HepG2 (cell line): Measurements from ENCODE around the gene CDKL2. TPM values are rescaled to one million over a fixed set of nuclear protein-coding genes. Genes with fewer than 3 reads are reported as not detected.

Experiments used
- FOXC1 ChIP-seq: sonication (generic); formaldehyde crosslinking; IDR thresholded peaks from 2 replicates; pipeline ENCODE4 v1.8.0; 2022; ENCODE audit warnings: mild to moderate bottlenecking, missing genetic modification reagents, borderline replicate concordance
- HDAC2 ChIP-seq: sonication (generic); formaldehyde crosslinking; IDR thresholded peaks from 2 replicates; pipeline ENCODE4 v1.4.0; 2020; ENCODE audit warnings: missing genetic modification reagents
- NCOR1 ChIP-seq: fragments of 200-600 bp; sonication (generic); IDR thresholded peaks from 2 replicates; pipeline ENCODE4 v1.7.0; 2017; ENCODE audit warnings: antibody characterized with exemption, low read length, borderline replicate concordance
- NFIB ChIP-seq: sonication (generic); formaldehyde crosslinking; IDR thresholded peaks from 2 replicates; pipeline ENCODE4 v1.9.0; 2021; ENCODE audit warnings: missing genetic modification reagents, mild to moderate bottlenecking, borderline replicate concordance
- ZBTB7B ChIP-seq: sonication (generic); formaldehyde crosslinking; IDR thresholded peaks from 2 replicates; pipeline ENCODE4 v1.4.0; 2020; ENCODE audit warnings: missing genetic modification reagents
- ZNF777 ChIP-seq: sonication (generic); formaldehyde crosslinking; IDR thresholded peaks from 2 replicates; pipeline ENCODE4 v1.4.0; 2020; ENCODE audit warnings: missing genetic modification reagents
- polyA plus RNA-seq, 8 experiments: library from polyadenylated mRNA; depleted of rRNA in 3 of 8; stranded (reverse) in 7 of 8; unstranded in 1 of 8; fragments of >200 nt; fragmentation: Illumina TruSeq in 4 of 8; extraction: Trizol in 4 of 8; gene quantifications; 2 replicates each; pipeline versions ENCODE4 v1.2.1 to v1.2.3, GENCODE V29; 2011 to 2016; ENCODE audit warnings: low read depth in 4 of 8, missing spikeins in 1 of 8, mixed read lengths in 1 of 8; ENCODE audit not compliant: insufficient read depth in 1 of 8
- total RNA-seq, 5 experiments: library from RNA; depleted of rRNA; stranded (reverse); fragments of >200 nt; fragmentation: Illumina TruSeq; extraction: Trizol; gene quantifications; 2 replicates each; pipeline ENCODE4 v1.2.3, GENCODE V29; 2016; ENCODE audit warnings: low read depth in 1 of 5
- TF ChIP-seq, protein P1 (sequence below): sonication (generic); formaldehyde crosslinking; IDR thresholded peaks from 2 replicates; pipeline ENCODE4 v1.4.0; 2020; ENCODE audit warnings: missing genetic modification reagents
- TF ChIP-seq, protein P2 (sequence below): sonication (generic); formaldehyde crosslinking; IDR thresholded peaks from 2 replicates; pipeline ENCODE4 v1.4.0; 2020; ENCODE audit warnings: missing genetic modification reagents
- TF ChIP-seq, protein P3 (sequence below): sonication (generic); formaldehyde crosslinking; IDR thresholded peaks from 2 replicates; pipeline ENCODE4 v1.9.0; 2021; ENCODE audit warnings: mild to moderate bottlenecking, missing genetic modification reagents
- TF ChIP-seq, protein P4 (sequence below): IDR thresholded peaks from 2 replicates; pipeline ENCODE4 v1.6.1; 2016; ENCODE audit warnings: low read depth
- TF ChIP-seq, protein P5 (sequence below): sonication (generic); formaldehyde crosslinking; IDR thresholded peaks from one replicate; pipeline ENCODE4 v1.5.1; 2020; ENCODE audit warnings: mild to moderate bottlenecking, missing genetic modification reagents; ENCODE audit errors: not compliant biosample characterization

Gene CDKL2
- total and polyA plus RNA-seq, 2 of the 13 experiments (the other 11 are each of a cell fraction or from before 2014, with no cell fraction given) = not detected

DNA sequence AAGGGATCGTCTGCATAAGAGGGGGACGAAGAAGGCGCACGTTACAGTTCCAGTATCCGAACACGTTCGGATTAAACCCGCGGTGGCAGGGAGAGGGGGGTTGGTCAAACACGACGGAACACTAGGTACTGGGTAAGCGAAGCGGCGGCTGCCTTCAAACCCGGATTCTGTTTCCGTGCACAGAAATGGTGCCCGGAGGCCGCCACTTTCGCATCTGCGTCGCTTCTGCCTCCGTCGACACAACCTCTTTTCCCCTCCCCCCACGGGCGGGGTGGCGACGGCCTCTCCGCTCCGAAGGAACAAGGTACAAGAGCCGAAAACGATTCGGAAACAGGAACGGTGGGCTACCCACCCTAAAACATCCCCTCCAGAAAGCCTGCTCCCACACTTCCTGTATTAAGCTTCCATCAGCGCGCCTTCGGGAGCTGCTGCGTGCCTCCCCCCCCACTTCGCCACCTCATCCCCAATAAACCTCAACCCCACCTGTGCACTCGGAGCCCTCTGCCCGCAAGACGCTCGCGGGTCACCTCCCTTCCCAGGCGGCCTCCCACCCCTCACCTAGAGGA is 42.2 kb upstream of the CDKL2 start (continued):
- TF ChIP-seq, protein P1, sequence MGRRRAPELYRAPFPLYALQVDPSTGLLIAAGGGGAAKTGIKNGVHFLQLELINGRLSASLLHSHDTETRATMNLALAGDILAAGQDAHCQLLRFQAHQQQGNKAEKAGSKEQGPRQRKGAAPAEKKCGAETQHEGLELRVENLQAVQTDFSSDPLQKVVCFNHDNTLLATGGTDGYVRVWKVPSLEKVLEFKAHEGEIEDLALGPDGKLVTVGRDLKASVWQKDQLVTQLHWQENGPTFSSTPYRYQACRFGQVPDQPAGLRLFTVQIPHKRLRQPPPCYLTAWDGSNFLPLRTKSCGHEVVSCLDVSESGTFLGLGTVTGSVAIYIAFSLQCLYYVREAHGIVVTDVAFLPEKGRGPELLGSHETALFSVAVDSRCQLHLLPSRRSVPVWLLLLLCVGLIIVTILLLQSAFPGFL (CRISPR knock-in tag) = no peak
- TF ChIP-seq, protein P2, sequence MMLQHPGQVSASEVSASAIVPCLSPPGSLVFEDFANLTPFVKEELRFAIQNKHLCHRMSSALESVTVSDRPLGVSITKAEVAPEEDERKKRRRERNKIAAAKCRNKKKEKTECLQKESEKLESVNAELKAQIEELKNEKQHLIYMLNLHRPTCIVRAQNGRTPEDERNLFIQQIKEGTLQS (CRISPR knock-in tag) = no peak
- TF ChIP-seq, protein P3, sequence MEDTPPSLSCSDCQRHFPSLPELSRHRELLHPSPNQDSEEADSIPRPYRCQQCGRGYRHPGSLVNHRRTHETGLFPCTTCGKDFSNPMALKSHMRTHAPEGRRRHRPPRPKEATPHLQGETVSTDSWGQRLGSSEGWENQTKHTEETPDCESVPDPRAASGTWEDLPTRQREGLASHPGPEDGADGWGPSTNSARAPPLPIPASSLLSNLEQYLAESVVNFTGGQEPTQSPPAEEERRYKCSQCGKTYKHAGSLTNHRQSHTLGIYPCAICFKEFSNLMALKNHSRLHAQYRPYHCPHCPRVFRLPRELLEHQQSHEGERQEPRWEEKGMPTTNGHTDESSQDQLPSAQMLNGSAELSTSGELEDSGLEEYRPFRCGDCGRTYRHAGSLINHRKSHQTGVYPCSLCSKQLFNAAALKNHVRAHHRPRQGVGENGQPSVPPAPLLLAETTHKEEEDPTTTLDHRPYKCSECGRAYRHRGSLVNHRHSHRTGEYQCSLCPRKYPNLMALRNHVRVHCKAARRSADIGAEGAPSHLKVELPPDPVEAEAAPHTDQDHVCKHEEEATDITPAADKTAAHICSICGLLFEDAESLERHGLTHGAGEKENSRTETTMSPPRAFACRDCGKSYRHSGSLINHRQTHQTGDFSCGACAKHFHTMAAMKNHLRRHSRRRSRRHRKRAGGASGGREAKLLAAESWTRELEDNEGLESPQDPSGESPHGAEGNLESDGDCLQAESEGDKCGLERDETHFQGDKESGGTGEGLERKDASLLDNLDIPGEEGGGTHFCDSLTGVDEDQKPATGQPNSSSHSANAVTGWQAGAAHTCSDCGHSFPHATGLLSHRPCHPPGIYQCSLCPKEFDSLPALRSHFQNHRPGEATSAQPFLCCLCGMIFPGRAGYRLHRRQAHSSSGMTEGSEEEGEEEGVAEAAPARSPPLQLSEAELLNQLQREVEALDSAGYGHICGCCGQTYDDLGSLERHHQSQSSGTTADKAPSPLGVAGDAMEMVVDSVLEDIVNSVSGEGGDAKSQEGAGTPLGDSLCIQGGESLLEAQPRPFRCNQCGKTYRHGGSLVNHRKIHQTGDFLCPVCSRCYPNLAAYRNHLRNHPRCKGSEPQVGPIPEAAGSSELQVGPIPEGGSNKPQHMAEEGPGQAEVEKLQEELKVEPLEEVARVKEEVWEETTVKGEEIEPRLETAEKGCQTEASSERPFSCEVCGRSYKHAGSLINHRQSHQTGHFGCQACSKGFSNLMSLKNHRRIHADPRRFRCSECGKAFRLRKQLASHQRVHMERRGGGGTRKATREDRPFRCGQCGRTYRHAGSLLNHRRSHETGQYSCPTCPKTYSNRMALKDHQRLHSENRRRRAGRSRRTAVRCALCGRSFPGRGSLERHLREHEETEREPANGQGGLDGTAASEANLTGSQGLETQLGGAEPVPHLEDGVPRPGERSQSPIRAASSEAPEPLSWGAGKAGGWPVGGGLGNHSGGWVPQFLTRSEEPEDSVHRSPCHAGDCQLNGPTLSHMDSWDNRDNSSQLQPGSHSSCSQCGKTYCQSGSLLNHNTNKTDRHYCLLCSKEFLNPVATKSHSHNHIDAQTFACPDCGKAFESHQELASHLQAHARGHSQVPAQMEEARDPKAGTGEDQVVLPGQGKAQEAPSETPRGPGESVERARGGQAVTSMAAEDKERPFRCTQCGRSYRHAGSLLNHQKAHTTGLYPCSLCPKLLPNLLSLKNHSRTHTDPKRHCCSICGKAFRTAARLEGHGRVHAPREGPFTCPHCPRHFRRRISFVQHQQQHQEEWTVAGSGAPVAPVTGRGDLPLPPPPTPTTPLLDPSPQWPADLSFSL = 0 out of 2 replicates have a peak, but pooled peaks have one; percentile 53
- TF ChIP-seq NFIB (CRISPR knock-in tag) = no peak
- TF ChIP-seq NCOR1 = no peak
- no peak for TF ChIP-seq FOXC1 (CRISPR knock-in tag)
- peak; percentile 7; the same call in 1 of the 2 replicates for TF ChIP-seq ZBTB7B (CRISPR knock-in tag)
- TF ChIP-seq, protein P4, sequence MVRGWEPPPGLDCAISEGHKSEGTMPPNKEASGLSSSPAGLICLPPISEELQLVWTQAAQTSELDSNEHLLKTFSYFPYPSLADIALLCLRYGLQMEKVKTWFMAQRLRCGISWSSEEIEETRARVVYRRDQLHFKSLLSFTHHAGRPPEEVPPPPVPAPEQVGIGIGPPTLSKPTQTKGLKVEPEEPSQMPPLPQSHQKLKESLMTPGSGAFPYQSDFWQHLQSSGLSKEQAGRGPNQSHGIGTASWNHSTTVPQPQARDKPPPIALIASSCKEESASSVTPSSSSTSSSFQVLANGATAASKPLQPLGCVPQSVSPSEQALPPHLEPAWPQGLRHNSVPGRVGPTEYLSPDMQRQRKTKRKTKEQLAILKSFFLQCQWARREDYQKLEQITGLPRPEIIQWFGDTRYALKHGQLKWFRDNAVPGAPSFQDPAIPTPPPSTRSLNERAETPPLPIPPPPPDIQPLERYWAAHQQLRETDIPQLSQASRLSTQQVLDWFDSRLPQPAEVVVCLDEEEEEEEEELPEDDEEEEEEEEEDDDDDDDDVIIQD (CRISPR knock-in tag) = no peak
- 0 out of 2 replicates have a peak, but pooled peaks have one; percentile 12 for TF ChIP-seq HDAC2 (CRISPR knock-in tag)
- TF ChIP-seq ZNF777 = peak; percentile 6; the same call in 1 of the 2 replicates
- TF ChIP-seq, protein P5, sequence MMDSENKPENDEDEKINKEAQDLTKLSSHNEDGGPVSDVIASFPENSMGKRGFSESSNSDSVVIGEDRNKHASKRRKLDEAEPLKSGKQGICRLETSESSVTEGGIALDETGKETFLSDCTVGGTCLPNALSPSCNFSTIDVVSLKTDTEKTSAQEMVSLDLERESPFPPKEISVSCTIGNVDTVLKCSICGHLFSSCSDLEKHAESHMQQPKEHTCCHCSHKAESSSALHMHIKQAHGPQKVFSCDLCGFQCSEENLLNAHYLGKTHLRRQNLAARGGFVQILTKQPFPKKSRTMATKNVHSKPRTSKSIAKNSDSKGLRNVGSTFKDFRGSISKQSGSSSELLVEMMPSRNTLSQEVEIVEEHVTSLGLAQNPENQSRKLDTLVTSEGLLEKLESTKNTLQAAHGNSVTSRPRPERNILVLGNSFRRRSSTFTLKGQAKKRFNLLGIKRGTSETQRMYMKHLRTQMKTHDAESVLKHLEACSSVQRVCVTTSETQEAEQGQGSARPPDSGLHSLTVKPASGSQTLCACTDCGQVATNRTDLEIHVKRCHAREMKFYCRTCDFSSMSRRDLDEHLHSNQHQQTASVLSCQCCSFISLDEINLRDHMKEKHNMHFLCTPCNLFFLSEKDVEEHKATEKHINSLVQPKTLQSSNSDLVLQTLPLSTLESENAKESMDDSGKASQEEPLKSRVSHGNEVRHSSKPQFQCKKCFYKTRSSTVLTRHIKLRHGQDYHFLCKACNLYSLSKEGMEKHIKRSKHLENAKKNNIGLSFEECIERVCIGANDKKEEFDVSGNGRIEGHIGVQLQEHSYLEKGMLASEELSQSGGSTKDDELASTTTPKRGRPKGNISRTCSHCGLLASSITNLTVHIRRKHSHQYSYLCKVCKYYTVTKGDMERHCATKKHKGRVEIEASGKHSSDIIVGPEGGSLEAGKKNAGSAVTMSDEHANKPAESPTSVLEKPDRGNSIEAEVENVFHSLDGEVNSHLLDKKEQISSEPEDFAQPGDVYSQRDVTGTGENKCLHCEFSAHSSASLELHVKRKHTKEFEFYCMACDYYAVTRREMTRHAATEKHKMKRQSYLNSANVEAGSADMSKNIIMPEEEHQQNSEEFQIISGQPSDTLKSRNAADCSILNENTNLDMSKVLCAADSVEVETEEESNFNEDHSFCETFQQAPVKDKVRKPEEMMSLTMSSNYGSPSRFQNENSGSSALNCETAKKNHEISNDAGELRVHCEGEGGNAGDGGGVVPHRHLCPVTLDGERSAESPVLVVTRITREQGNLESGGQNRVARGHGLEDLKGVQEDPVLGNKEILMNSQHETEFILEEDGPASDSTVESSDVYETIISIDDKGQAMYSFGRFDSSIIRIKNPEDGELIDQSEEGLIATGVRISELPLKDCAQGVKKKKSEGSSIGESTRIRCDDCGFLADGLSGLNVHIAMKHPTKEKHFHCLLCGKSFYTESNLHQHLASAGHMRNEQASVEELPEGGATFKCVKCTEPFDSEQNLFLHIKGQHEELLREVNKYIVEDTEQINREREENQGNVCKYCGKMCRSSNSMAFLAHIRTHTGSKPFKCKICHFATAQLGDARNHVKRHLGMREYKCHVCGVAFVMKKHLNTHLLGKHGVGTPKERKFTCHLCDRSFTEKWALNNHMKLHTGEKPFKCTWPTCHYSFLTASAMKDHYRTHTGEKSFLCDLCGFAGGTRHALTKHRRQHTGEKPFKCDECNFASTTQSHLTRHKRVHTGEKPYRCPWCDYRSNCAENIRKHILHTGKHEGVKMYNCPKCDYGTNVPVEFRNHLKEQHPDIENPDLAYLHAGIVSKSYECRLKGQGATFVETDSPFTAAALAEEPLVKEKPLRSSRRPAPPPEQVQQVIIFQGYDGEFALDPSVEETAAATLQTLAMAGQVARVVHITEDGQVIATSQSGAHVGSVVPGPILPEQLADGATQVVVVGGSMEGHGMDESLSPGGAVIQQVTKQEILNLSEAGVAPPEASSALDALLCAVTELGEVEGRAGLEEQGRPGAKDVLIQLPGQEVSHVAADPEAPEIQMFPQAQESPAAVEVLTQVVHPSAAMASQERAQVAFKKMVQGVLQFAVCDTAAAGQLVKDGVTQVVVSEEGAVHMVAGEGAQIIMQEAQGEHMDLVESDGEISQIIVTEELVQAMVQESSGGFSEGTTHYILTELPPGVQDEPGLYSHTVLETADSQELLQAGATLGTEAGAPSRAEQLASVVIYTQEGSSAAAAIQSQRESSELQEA (CRISPR knock-in tag) = peak; percentile 17
